Osteocyte (in vitro differentiated cells): Measurements from ENCODE around the gene CPXM2. TPM values are rescaled to one million over a fixed set of nuclear protein-coding genes. Genes with fewer than 3 reads are reported as not detected.

Experiments used
- DNase-seq: peaks from one replicate; pipeline ENCODE4 v3.0.0; 2021; ENCODE audit warnings: mixed read lengths; ENCODE audit not compliant: unreplicated experiment; ENCODE audit errors: extremely low spot score
- H3K27ac Mint-ChIP-seq: one replicate; pipeline ENCODE4 v1.8.0; 2021; ENCODE audit warnings: mild to moderate bottlenecking, mixed read lengths; ENCODE audit not compliant: unreplicated experiment
- H3K27me3 Mint-ChIP-seq: one replicate; pipeline ENCODE4 v1.8.0; 2021; ENCODE audit warnings: mixed read lengths; ENCODE audit not compliant: unreplicated experiment
- H3K36me3 Mint-ChIP-seq: one replicate; pipeline ENCODE4 v1.8.0; 2021; ENCODE audit warnings: mixed read lengths; ENCODE audit not compliant: unreplicated experiment
- H3K4me1 Mint-ChIP-seq: one replicate; pipeline ENCODE4 v1.8.0; 2021; ENCODE audit warnings: mixed read lengths; ENCODE audit not compliant: unreplicated experiment
- H3K4me3 Mint-ChIP-seq: one replicate; pipeline ENCODE4 v1.8.0; 2021; ENCODE audit warnings: mild to moderate bottlenecking, moderate library complexity, mixed read lengths; ENCODE audit not compliant: unreplicated experiment
- H3K9me3 Mint-ChIP-seq: one replicate; pipeline ENCODE4 v1.8.0; 2021; ENCODE audit warnings: mixed read lengths; ENCODE audit not compliant: unreplicated experiment
- CTCF ChIP-seq: fragments of 200-600 bp; sonication (generic); IDR thresholded peaks from 2 replicates; pipeline ENCODE4 v1.5.0; 2021; ENCODE audit warnings: antibody characterized with exemption, mild to moderate bottlenecking, moderate library complexity
- total RNA-seq: library from RNA; stranded (reverse); gene quantifications from 2 replicates; pipeline ENCODE4 v1.2.1, GENCODE V29; 2021

The CPXM2 gene
- total RNA-seq, 1 donor from 2014 or later: not detected

DNA sequence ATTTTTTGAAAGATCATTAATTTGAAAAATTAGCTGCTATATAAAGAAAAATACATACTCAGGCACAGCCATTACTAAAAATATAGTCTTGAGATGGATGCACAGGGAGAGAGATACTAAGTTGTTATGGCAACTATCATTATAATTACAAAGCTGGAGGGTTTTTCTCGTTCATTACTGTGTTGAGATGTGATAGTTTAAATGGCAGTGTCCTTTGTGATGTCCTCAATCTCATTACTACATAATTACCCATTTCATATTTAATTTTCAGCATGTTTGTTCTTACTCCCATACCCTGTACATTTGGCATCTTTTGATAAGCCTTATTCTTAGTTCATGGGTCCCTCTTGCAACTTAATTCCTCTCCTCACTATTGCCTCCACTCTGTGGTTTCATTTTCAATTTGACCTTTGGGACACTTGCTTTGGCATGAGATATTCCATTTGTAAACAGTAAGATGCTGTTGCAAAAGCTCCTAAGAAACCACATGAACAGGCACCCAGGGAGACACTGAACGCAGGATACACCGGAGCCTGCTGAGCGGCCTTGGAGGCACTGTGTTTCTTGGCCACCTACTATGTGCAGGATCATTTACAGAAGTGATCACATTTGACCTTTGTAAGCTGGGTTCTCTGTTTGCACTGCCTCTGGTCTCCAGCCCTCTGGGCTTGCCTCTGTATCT, 4.8 kb upstream of the CPXM2 start:
- H3K9me3 Mint-ChIP-seq: peaks cover 13% of the 10 kb centered on the region
- peaks cover 12% of the 10 kb centered on the region for H3K27me3 Mint-ChIP-seq
- H3K27ac Mint-ChIP-seq: no peak overlapping the region
- no peak overlapping the region for H3K4me3 Mint-ChIP-seq
- TF ChIP-seq CTCF: no peak
- H3K4me1 Mint-ChIP-seq: no peaks in the 10 kb centered on the region
- peak; percentile 40 for DNase-seq
- no peaks in the 10 kb centered on the region for H3K36me3 Mint-ChIP-seq

DNA sequence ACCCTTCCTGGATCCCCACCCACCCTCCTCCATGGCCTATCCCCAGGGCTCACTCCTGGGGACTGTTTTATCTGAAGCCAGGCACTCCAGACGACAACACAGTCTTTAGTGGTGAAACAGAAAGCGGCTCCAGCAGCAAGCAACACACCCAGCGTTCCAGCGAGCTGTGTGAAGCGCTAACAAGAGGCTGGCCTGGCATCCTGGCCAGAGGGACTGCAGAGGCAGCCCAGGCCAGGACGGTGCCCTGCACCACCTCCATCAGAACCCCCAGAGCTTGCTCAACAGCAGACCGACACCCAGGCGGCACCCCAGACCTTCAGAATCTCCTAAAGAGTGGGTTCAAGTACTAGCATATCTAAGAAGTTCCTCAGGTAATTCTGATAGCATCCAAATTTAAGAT, 2.0 kb upstream of the CPXM2 start:
- Mint-ChIP-seq H3K4me3 (no peak overlapping the region), H3K27me3 (peaks cover 28% of the 10 kb centered on the region), H3K36me3 (no peaks in the 10 kb centered on the region), H3K9me3 (no peaks in the 10 kb centered on the region), H3K4me1 (no peaks in the 10 kb centered on the region), H3K27ac (no peak overlapping the region)
- no peak for TF ChIP-seq CTCF
- DNase-seq: no peak

GRCh38 chr10:123890756-123891143, 857 bp downstream of the CPXM2 start:
- no peaks in the 10 kb centered on the region for H3K9me3 Mint-ChIP-seq
- TF ChIP-seq CTCF: no peak
- H3K27ac Mint-ChIP-seq: no peak overlapping the region
- peaks cover 28% of the 10 kb centered on the region for H3K27me3 Mint-ChIP-seq
- H3K36me3 Mint-ChIP-seq: no peaks in the 10 kb centered on the region
- DNase-seq: no peak
- H3K4me3 Mint-ChIP-seq: no peak overlapping the region
- H3K4me1 Mint-ChIP-seq: no peaks in the 10 kb centered on the region

- Mint-ChIP-seq H3K4me3 (no peak overlapping the region), H3K27me3 (peaks cover 28% of the 10 kb centered on the region), H3K4me1 (no peaks in the 10 kb centered on the region), H3K36me3 (no peaks in the 10 kb centered on the region), H3K9me3 (no peaks in the 10 kb centered on the region), H3K27ac (no peak overlapping the region)
- no peak for TF ChIP-seq CTCF
- DNase-seq: no peak
These were observed 1.4 kb downstream of the CPXM2 start for GRCh38 chr10:123890226-123890625.

GRCh38 chr10:123889821-123890220, 1.8 kb downstream of the CPXM2 start:
- H3K27me3 Mint-ChIP-seq: peaks cover 28% of the 10 kb centered on the region
- H3K9me3 Mint-ChIP-seq: no peaks in the 10 kb centered on the region
- no peaks in the 10 kb centered on the region for H3K4me1 Mint-ChIP-seq
- H3K36me3 Mint-ChIP-seq: no peaks in the 10 kb centered on the region
- no peak for TF ChIP-seq CTCF
- no peak for DNase-seq
- H3K4me3 Mint-ChIP-seq: no peak overlapping the region
- no peak overlapping the region for H3K27ac Mint-ChIP-seq
